NCI-H69 (cell line): ENCODE data around the gene DENND4B.
A peak's percentile ranks its signal among the peaks of the same experiment; 100 is the strongest.

Experiments
- DNase-seq: peaks from one replicate; lab custom pipeline; 2025; lab: John Stamatoyannopoulos, UW

Gene DENND4B

DNA sequence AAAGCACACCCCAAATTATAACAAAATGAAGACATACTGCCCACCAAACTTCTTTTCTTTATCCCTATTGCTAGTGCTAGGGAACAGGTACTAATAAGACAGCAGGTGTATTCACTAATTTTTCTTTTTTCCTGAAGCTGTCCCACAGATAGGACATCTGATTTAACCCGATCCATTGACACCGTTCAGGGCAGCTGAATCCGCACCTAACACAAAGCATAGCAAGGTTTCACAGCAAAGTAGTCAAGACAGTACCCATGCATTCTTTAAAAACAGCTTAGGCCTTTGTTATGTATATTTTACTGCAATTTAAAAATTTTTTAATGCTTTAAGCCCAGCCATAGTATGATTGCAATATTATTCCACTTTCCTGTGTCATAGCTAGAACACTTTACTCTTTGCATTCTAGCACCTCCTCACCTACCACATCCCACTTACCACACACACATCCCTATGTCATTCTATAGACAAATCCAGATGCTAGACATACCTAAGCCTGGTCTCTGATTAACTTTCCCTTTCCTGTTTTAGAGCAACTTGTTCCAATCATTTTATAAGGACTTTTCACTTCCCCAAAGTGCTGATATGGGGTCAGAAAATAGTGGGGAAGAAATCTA, 64.1 kb downstream of the DENND4B start:
- peak; percentile 39 for DNase-seq

DNA sequence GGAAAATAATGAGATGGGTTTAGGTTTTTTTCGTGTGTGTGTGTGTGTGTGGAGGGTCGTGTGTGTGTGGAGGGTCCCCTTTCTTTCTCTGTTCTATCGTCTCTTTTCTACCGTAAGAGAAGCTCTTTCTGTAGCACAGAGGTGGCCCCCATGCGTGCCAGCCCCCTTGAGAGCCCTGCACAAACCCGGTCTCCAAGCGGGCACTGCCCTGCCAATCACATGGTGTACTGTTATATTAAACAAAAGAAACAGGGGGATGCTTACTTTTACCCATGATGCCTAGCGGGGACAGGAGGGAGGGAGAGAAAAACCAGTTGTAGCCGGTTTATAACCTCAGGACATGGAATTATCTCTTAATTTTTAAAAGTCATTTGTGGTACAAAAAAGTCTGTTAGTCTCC, 64.8 kb downstream of the DENND4B start:
- peak; percentile 93 for DNase-seq

DNA sequence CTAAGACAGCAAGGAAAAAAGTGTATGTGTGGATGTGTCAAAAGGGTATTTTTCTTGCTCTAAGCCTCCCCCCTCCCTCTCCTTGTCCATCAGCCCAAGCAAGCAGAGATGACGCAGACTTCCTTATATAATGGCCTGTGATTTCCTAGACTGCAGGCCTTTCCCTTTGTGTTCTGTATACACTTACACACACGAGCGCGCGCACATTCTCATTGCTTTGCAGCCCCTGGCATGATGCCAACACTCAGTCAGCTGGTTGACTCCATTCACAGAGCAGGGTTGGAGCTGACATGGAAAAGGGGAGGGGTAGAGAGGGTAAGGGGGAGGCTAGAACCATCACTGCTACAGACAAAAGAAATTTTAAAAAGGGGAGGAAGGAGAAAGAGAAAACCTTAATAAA, 65.6 kb downstream of the DENND4B start:
- DNase-seq, result peak; percentile 100

DNA sequence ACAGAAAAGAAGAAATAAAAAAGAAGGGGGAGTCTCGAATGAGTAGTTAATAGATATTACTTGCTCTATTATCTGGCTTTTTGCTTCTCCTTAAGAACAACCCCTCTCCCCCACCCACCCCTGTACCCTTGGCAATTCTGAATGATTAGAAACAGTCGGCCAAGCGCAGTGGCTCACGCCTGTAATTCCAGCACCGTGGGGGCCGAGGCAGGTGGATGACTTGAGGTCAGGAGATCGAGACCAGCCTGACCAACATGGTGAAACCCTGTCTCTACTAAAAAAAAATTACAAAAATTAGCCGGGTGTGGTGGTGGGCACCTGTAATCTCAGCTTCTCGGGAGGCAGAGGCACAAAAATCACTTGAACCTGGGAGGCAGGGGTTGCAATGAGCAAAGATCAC, 66.5 kb downstream of the DENND4B start:
- DNase-seq, result no peak
